ENCODE data around the gene UNC93A.

DNA sequence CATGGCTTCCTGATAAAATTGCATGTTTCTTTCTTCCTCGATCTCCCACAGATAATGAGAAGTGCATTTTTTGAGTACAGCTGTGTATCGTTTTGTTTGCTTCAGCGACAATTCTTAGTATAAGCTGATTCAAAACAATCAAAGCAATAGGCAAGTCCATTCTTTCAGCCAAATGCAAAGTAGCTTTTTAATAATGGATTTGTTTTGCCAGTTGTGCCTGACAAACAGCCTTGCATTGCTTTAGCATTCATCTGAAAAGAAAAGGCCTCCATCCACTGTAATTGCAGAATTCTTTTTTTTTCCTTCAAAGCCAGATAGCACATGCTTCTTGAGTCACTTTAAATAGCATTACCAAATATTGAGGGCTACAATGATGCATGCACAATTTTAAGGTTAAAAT is 65.8 kb downstream of the UNC93A start:
- TF ChIP-seq POLR2A (IDR thresholded peaks at IDR 0.05; ENCODE audit: low read depth, low read length) (no peak), MAX (IDR thresholded peaks at IDR 0.05; ENCODE audit: insufficient read depth, insufficient read length) (no peak)
